HG03280 (cell line): ENCODE measurements around the gene SUB1.

ENCODE experiments used
- ATAC-seq: cut with Tn5 transposase; IDR thresholded peaks from one replicate; pipeline ENCODE4 v1.9.1; 2021; ENCODE audit warnings: mild to moderate bottlenecking, moderate library complexity; ENCODE audit not compliant: unreplicated experiment

Gene SUB1

GRCh38 chr5:32638309-32638708 lies 53.0 kb downstream of the SUB1 start:
- ATAC-seq = no peak

DNA sequence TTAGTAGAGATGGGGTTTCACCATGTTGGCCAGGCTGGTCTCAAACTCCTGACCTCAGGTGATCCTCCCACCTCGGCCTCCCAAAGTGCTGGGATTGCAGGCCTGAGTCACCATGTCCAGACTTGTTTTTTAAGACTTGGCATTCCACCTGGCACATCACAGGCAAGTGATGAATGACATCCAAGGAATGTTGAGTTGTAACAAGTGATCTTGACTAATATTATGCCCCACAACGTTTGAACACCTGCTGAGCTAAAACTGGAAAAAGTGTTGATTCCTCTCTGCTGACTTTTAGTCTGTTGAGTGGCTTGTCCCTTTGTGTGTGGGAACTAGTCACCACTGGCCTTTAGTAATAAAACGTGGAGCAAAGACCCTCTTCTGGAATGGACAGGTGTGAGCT lies 54.6 kb downstream of the SUB1 start:
- no peak for ATAC-seq

- ATAC-seq = no peak
Measured at GRCh38 chr5:32642276-32643002, 57.1 kb downstream of the SUB1 start.

GRCh38 chr5:32645246-32645645 lies 59.9 kb downstream of the SUB1 start:
- no peak for ATAC-seq

- no peak for ATAC-seq
Measured at GRCh38 chr5:32646061-32646969, 61.0 kb downstream of the SUB1 start.

DNA sequence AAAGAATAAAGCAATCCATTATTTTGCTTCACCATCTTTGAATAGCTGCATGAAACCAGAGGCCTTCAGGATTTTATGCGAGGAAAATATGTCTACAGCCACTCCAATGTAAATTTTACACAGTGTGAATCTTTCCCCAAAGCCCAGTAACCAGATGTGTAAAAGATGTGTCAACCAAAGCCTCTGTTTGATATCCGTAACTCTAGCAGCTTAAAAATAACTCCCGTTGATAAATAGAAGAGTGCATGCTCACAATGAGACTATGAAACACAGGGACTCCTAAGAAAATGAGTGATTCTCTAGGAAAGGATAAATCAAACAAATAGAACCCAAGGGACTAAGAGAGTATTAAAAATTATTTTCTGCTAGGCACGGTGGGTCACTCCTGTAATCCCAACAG lies 65.7 kb downstream of the SUB1 start:
- ATAC-seq = no peak

DNA sequence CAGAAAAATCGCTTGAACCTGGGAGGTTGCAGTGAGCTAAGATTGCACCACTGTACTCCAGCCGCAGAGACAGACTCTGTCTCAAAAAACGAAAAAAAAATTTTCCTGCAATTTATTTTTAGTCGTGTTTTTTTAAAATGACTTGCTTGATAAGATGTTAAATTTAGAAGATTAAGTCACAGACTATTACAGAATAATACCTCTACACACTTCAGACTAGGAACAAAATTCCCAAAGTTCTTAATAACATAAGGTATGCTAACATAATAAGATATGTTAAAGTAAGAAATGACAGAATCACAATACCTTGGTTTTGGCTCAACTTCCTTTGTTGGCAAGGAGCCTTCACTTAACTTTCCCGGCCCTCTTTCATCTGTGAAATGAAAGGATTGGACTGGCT lies 66.3 kb downstream of the SUB1 start:
- no peak for ATAC-seq
